ENCODE results near the gene SLC5A12. TPM values are rescaled to one million over a fixed set of nuclear protein-coding genes. Genes with fewer than 3 reads are reported as not detected.
"Not testable (repeated sequence)": the region's sequence is repeated elsewhere in the genome, so short reads cannot be mapped to it uniquely, and the experiment has no call there.

SLC5A12 gene
- total and polyA plus RNA-seq, 8 donors, result 0.08 to 0.70 (median 0.20) TPM; not detected in 3

GRCh38 chr11:26651916-26652315, 69.9 kb downstream of the SLC5A12 start:
- Histone ChIP-seq H3K36me3 (no peaks in the 10 kb centered on the region), H3K27me3 (no peaks in the 10 kb centered on the region), H3K27ac (no peak overlapping the region), H3K4me3 (no peak overlapping the region), H3K9me3 (no peaks in the 10 kb centered on the region), H3K4me1 (no peaks in the 10 kb centered on the region)
- no peak for ATAC-seq
- TF ChIP-seq CTCF (IDR thresholded peaks at IDR 0.05), result no peak
- DNase-seq, result no peak
- intact Hi-C loops (cut with DNase I), result no loop called here

GRCh38 chr11:26649884-26650283, 72.0 kb downstream of the SLC5A12 start:
- Histone ChIP-seq H3K27me3 (no peaks in the 10 kb centered on the region), H3K27ac (no peak overlapping the region), H3K9me3 (no peaks in the 10 kb centered on the region), H3K4me3 (no peak overlapping the region), H3K4me1 (no peaks in the 10 kb centered on the region), H3K36me3 (no peaks in the 10 kb centered on the region)
- peak in 3 of 4 donors; percentile 36 to 85 (median 48) for DNase-seq
- intact Hi-C loops (cut with DNase I), result no loop called here
- peak; percentile 95 for ATAC-seq
- peak; percentile 52 to 56 for TF ChIP-seq CTCF (IDR thresholded peaks at IDR 0.05)

- H3K27me3 ChIP-seq; H3K4me3 ChIP-seq; ATAC-seq; H3K4me1 ChIP-seq; H3K36me3 ChIP-seq; H3K27ac ChIP-seq; DNase-seq; H3K9me3 ChIP-seq; intact Hi-C loops (cut with DNase I): not testable (repeated sequence)
Observed at GRCh38 chr11:26643314-26643713, 78.5 kb downstream of the SLC5A12 start.

GRCh38 chr11:26632691-26633159, 89.1 kb downstream of the SLC5A12 start:
- intact Hi-C loops (cut with DNase I), result no loop called here
- no peaks in the 10 kb centered on the region for H3K4me1 ChIP-seq
- no peak for ATAC-seq
- H3K27me3 ChIP-seq, result no peaks in the 10 kb centered on the region
- H3K9me3 ChIP-seq, result no peaks in the 10 kb centered on the region
- H3K27ac ChIP-seq, result no peak overlapping the region
- DNase-seq, result no peak
- no peak for TF ChIP-seq CTCF (IDR thresholded peaks at IDR 0.05)
- no peaks in the 10 kb centered on the region for H3K36me3 ChIP-seq
- no peak overlapping the region for H3K4me3 ChIP-seq

GRCh38 chr11:26626346-26626745, 95.5 kb downstream of the SLC5A12 start:
- Histone ChIP-seq H3K36me3 (no peaks in the 10 kb centered on the region), H3K4me3 (no peak overlapping the region), H3K27me3 (no peaks in the 10 kb centered on the region), H3K9me3 (no peaks in the 10 kb centered on the region), H3K27ac (no peak overlapping the region), H3K4me1 (no peaks in the 10 kb centered on the region)
- no peak for TF ChIP-seq CTCF (IDR thresholded peaks at IDR 0.05)
- no peak for ATAC-seq
- intact Hi-C loops (cut with DNase I), result no loop called here
- DNase-seq, result no peak

- no peak overlapping the region for H3K27ac ChIP-seq
- no peaks in the 10 kb centered on the region for H3K27me3 ChIP-seq
- H3K36me3 ChIP-seq, result no peaks in the 10 kb centered on the region
- H3K4me1 ChIP-seq, result no peaks in the 10 kb centered on the region
- ATAC-seq (no peak), DNase-seq (no peak)
- no peak overlapping the region for H3K4me3 ChIP-seq
- no peak for TF ChIP-seq CTCF (IDR thresholded peaks at IDR 0.05)
- intact Hi-C loops (cut with DNase I), result no loop called here
- H3K9me3 ChIP-seq, result no peaks in the 10 kb centered on the region
Observed at GRCh38 chr11:26623076-26623659, 98.7 kb downstream of the SLC5A12 start.

Measured in left lung (tissue), 10 donors.